ENCODE measurements around the gene SPEG.

The SPEG gene

DNA sequence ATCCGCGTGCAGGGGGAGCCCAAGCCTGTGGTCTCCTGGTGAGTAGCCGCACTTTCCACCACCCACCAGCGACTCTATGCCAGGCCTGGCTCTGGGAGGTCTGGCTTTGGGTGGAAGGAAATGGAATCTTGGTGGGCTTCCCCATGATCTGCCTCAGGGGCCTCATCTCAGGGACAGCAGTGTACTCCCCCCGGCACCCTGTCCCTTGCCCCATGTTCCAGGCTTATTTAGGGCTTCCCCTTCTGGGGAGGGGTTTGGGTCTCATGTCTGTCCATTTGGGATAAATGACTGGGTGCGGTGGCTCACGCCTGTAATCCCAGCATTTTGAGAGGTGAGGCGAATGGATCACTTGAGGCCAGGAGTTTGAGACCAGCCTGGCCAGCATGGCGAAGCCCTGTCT lies 27.7 kb downstream of the SPEG start:
- Histone ChIP-seq H3K4me3 (ENCODE audit: extremely low read depth, insufficient read depth, low read length, poor library complexity, severe bottlenecking) (no peak overlapping the region), H3K4me1 (ENCODE audit: control insufficient read depth, insufficient read depth, low read length, poor library complexity, severe bottlenecking) (peaks cover 52% of the 10 kb centered on the region), H3K9me3 (ENCODE audit: control insufficient read depth, low read length) (no peaks in the 10 kb centered on the region), H3K27ac (ENCODE audit: low read depth, low read length, severe bottlenecking) (no peak overlapping the region), H3K36me3 (ENCODE audit: control insufficient read depth, insufficient read depth, low read length) (peaks cover 36% of the 10 kb centered on the region)
- 80% methylated on average over 4 to 5 of the region's 9 CpGs for WGBS, 2 experiments (ENCODE audit: insufficient coverage in 2 of 2)

DNA sequence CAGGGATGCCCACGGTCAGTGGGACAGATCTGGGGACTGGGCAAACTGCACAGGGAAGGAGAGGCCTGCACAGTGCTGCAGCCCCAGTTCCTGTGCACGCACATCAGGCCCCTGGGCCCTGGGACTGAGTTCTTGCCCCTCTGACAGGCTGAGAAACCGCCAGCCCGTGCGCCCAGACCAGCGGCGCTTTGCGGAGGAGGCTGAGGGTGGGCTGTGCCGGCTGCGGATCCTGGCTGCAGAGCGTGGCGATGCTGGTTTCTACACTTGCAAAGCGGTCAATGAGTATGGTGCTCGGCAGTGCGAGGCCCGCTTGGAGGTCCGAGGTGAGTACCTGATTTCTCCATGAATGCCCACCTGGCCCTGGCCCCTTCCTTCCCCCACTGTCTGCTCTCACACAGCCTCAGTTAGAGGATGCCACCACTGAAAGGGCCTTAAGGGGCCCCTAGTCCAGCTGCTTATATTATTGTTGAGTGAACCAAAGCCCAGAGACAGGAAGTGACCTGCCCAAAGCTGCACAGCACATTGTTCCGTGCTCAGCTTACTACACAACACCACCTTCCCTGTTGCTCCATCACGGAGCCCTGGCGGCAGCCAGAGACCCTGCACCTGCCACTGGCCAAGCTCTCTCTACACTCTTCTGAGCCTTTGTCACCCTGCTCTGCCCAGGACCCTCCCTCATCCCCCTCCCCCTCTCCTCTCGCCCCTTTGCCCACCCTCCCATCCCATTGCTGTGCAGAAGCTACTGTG lies 29.8 kb downstream of the SPEG start:
- no peaks in the 10 kb centered on the region for H3K9me3 ChIP-seq (ENCODE audit: control insufficient read depth, low read length)
- H3K27ac ChIP-seq (ENCODE audit: low read depth, low read length, severe bottlenecking), result no peak overlapping the region
- no peak overlapping the region for H3K4me3 ChIP-seq (ENCODE audit: extremely low read depth, insufficient read depth, low read length, poor library complexity, severe bottlenecking)
- 94 to 96% methylated on average over 20 of the region's 21 CpGs for WGBS, 2 experiments (ENCODE audit: insufficient coverage in 2 of 2)
- H3K4me1 ChIP-seq (ENCODE audit: control insufficient read depth, insufficient read depth, low read length, poor library complexity, severe bottlenecking), result peaks cover 43% of the 10 kb centered on the region
- H3K36me3 ChIP-seq (ENCODE audit: control insufficient read depth, insufficient read depth, low read length), result peaks cover 42% of the 10 kb centered on the region

DNA sequence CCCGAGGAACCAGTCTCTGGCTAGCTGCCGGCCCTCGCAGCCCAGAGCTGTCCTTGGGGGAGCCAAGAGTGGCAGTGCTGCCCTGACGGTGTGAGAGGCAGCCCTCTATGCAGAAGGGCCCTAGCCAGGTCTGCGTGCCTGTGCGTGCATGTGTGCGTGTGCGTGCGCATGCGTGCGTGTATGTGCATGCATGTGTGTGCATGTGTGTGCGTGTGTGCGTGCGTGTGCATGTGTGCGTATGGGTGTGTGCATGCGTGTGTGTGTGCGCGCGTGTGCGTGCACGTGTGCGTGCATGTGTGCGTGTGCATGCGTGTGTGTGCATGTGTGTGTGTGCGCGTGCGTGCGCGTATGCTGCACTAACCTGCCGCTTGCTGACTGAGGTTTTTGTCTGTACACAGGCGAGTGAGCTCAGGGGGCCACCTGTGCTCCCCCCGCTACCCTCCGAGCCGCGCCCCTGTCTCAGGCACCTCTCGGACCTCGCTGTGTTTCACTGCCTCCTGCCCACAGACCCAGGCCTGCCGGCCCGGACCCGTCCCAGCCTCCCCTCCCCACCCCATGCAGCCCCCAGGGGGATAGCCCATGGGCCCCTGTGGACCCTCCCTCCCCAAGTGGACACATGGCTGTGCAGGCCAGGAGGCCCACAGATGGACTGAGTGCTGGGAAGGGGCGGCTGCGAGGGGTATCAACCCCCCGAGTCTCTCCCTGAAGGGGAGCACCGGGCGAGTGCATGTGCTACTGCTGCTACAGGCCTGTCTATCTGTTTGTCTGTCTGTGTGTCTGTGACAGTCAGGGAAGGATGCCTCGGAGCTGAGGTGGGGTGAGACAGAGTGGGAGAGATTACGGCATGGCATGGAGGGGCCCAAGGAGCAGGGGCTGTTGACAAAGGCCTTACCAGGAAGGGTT lies 31.3 kb downstream of the SPEG start:
- H3K27ac ChIP-seq (ENCODE audit: low read depth, low read length, severe bottlenecking), result no peak overlapping the region

DNA sequence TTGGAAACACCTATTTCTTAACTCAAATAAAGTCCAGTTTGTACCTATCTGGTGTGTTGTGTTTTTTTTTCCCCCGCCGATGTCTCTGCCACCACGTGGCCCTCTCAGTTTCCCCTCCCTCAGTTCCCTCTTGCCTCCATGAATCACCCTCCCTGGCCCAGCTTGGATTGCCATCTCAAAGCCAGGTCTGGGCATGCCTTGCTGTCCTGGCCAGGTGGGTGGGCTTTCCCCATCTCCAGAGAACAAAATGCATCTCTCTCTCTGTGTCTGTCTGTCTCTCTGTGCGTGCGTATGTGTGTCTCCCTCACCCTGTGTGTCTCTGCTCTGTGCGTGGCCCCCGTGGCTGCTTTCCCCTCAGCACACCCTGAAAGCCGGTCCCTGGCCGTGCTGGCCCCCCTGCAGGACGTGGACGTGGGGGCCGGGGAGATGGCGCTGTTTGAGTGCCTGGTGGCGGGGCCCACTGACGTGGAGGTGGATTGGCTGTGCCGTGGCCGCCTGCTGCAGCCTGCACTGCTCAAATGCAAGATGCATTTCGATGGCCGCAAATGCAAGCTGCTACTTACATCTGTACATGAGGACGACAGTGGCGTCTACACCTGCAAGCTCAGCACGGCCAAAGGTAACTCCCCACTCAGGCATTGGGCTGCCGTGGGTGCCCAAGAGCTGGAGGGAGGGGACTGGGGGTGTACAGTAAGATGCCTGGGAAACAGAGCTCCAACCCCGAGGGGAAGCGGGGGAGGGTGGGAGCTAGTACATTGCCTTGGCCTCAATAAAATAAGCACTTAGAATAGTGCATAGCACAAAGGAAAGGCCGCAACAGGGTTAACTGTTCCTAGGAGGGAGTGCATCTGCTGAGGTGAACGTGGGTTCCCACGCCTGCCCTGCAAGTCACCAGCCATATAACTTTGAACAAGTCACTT lies 32.4 kb downstream of the SPEG start:
- H3K4me1 ChIP-seq (ENCODE audit: control insufficient read depth, insufficient read depth, low read length, poor library complexity, severe bottlenecking), result peaks cover 22% of the 10 kb centered on the region
- no peak overlapping the region for H3K4me3 ChIP-seq (ENCODE audit: extremely low read depth, insufficient read depth, low read length, poor library complexity, severe bottlenecking)
- peaks cover 38% of the 10 kb centered on the region for H3K36me3 ChIP-seq (ENCODE audit: control insufficient read depth, insufficient read depth, low read length)
- H3K9me3 ChIP-seq (ENCODE audit: control insufficient read depth, low read length), result no peaks in the 10 kb centered on the region
- H3K27ac ChIP-seq (ENCODE audit: low read depth, low read length, severe bottlenecking), result no peak overlapping the region
- 91 to 95% methylated on average over 26 to 27 of the region's 28 CpGs for WGBS, 2 experiments (ENCODE audit: insufficient coverage in 2 of 2)

More for the DNA sequence above, 31.3 kb downstream of the SPEG start:
- peaks cover 32% of the 10 kb centered on the region for H3K4me1 ChIP-seq (ENCODE audit: control insufficient read depth, insufficient read depth, low read length, poor library complexity, severe bottlenecking)
- peaks cover 42% of the 10 kb centered on the region for H3K36me3 ChIP-seq (ENCODE audit: control insufficient read depth, insufficient read depth, low read length)
- WGBS, 2 experiments (ENCODE audit: insufficient coverage in 2 of 2), result 92 to 94% methylated on average over 42 to 47 of the region's 47 CpGs
- no peak overlapping the region for H3K4me3 ChIP-seq (ENCODE audit: extremely low read depth, insufficient read depth, low read length, poor library complexity, severe bottlenecking)
- no peaks in the 10 kb centered on the region for H3K9me3 ChIP-seq (ENCODE audit: control insufficient read depth, low read length)

DNA sequence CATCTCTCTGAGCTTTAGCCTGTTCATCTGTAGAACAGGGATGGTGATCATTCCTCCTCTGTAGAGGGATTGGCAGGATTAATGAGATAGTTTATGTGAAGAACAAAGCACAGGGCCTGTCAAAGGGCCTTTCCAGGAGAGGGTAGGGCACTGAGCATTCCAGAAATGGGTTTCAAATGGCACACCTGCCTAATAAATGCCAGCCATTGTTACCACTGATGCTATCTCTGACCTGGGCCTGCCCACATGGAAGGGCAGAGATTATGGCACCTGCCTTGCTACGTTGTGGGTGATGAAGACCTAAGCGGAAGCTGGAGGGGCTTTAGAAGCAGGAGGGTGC lies 33.1 kb downstream of the SPEG start:
- Histone ChIP-seq H3K36me3 (ENCODE audit: control insufficient read depth, insufficient read depth, low read length) (peaks cover 31% of the 10 kb centered on the region), H3K4me1 (ENCODE audit: control insufficient read depth, insufficient read depth, low read length, poor library complexity, severe bottlenecking) (peaks cover 22% of the 10 kb centered on the region), H3K27ac (ENCODE audit: low read depth, low read length, severe bottlenecking) (no peak overlapping the region), H3K9me3 (ENCODE audit: control insufficient read depth, low read length) (no peaks in the 10 kb centered on the region), H3K4me3 (ENCODE audit: extremely low read depth, insufficient read depth, low read length, poor library complexity, severe bottlenecking) (no peak overlapping the region)
- 100% methylated on average over 2 of the region's 2 CpGs for WGBS, 2 experiments (ENCODE audit: insufficient coverage in 2 of 2)

DNA sequence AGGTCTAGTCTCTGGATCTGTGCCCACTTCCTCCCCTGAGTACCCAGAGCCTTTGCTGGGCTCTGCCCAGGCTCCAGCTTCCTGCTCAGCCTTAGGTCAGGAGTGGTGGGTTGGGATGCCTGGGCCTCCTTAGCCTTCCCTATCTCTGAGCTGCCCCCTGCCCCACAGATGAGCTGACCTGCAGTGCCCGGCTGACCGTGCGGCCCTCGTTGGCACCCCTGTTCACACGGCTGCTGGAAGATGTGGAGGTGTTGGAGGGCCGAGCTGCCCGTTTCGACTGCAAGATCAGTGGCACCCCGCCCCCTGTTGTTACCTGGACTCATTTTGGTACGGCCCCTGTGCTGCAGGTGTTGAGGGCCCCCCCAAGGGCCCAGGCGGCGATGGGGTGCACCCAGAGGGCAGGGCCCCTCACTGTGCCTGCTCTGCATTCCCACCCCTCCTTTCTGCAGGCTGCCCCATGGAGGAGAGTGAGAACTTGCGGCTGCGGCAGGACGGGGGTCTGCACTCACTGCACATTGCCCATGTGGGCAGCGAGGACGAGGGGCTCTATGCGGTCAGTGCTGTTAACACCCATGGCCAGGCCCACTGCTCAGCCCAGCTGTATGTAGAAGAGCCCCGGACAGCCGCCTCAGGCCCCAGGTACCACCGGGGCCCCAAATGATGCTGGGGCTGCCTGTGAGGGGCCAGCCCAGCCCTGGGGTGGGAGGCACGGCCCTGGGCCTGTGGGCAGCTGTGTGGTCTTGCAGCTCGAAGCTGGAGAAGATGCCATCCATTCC lies 34.0 kb downstream of the SPEG start:
- no peak overlapping the region for H3K27ac ChIP-seq (ENCODE audit: low read depth, low read length, severe bottlenecking)
- WGBS, 2 experiments (ENCODE audit: insufficient coverage in 2 of 2), result 98 to 99% methylated on average over 13 to 23 of the region's 23 CpGs
- no peaks in the 10 kb centered on the region for H3K9me3 ChIP-seq (ENCODE audit: control insufficient read depth, low read length)
- peaks cover 22% of the 10 kb centered on the region for H3K4me1 ChIP-seq (ENCODE audit: control insufficient read depth, insufficient read depth, low read length, poor library complexity, severe bottlenecking)
- H3K36me3 ChIP-seq (ENCODE audit: control insufficient read depth, insufficient read depth, low read length), result peaks cover 28% of the 10 kb centered on the region
- no peak overlapping the region for H3K4me3 ChIP-seq (ENCODE audit: extremely low read depth, insufficient read depth, low read length, poor library complexity, severe bottlenecking)

DNA sequence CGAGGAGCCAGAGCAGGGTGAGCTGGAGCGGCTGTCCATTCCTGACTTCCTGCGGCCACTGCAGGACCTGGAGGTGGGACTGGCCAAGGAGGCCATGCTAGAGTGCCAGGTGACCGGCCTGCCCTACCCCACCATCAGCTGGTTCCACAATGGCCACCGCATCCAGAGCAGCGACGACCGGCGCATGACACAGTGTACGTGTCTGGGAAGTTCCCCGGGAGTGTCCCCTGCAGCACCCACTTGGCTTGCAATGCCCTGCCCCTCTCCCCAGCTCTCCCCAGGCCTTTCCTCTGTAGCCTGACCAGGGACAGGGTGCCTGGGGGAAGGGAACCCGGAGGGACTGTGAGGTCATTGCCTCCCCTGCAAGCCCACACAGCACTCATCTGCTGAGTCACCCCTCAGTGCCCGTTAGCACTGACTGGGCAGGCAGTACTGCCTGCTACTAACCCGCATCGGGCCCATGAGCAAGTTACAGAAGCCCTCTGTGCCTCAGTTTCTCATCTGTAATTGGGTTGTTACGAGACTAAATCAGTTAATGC lies 34.6 kb downstream of the SPEG start:
- H3K9me3 ChIP-seq (ENCODE audit: control insufficient read depth, low read length), result no peaks in the 10 kb centered on the region
- peaks cover 24% of the 10 kb centered on the region for H3K36me3 ChIP-seq (ENCODE audit: control insufficient read depth, insufficient read depth, low read length)
- no peak overlapping the region for H3K27ac ChIP-seq (ENCODE audit: low read depth, low read length, severe bottlenecking)
- H3K4me1 ChIP-seq (ENCODE audit: control insufficient read depth, insufficient read depth, low read length, poor library complexity, severe bottlenecking), result peaks cover 22% of the 10 kb centered on the region
- no peak overlapping the region for H3K4me3 ChIP-seq (ENCODE audit: extremely low read depth, insufficient read depth, low read length, poor library complexity, severe bottlenecking)
- WGBS, 2 experiments (ENCODE audit: insufficient coverage in 2 of 2), result 88 to 93% methylated on average over 15 to 16 of the region's 16 CpGs

DNA sequence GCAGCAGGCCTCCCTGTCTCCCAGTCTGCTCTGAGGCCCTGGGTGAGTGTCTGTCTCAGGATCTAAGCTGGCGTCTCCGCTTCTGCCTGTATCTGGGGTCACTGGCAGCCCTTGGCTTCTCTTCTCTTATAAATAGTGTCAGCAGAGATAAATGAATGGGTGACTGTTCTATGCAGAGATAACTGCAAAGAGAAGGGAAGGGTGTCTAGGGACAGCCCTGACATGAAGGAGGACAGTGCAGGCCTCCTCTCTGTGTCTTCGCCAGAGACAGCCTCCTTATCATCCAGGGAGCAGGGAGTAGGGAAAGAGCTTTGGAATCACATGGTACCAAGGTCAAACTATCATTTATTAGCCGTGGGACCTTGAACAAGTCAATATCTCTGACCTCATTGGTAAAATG lies 35.8 kb downstream of the SPEG start:
- no peak overlapping the region for H3K27ac ChIP-seq (ENCODE audit: low read depth, low read length, severe bottlenecking)
- WGBS, 2 experiments (ENCODE audit: insufficient coverage in 2 of 2), result 100% methylated on average over 1 to 3 of the region's 4 CpGs
- no peak overlapping the region for H3K4me3 ChIP-seq (ENCODE audit: extremely low read depth, insufficient read depth, low read length, poor library complexity, severe bottlenecking)
- H3K4me1 ChIP-seq (ENCODE audit: control insufficient read depth, insufficient read depth, low read length, poor library complexity, severe bottlenecking), result peaks cover 25% of the 10 kb centered on the region
- peaks cover 21% of the 10 kb centered on the region for H3K36me3 ChIP-seq (ENCODE audit: control insufficient read depth, insufficient read depth, low read length)
- no peaks in the 10 kb centered on the region for H3K9me3 ChIP-seq (ENCODE audit: control insufficient read depth, low read length)

DNA sequence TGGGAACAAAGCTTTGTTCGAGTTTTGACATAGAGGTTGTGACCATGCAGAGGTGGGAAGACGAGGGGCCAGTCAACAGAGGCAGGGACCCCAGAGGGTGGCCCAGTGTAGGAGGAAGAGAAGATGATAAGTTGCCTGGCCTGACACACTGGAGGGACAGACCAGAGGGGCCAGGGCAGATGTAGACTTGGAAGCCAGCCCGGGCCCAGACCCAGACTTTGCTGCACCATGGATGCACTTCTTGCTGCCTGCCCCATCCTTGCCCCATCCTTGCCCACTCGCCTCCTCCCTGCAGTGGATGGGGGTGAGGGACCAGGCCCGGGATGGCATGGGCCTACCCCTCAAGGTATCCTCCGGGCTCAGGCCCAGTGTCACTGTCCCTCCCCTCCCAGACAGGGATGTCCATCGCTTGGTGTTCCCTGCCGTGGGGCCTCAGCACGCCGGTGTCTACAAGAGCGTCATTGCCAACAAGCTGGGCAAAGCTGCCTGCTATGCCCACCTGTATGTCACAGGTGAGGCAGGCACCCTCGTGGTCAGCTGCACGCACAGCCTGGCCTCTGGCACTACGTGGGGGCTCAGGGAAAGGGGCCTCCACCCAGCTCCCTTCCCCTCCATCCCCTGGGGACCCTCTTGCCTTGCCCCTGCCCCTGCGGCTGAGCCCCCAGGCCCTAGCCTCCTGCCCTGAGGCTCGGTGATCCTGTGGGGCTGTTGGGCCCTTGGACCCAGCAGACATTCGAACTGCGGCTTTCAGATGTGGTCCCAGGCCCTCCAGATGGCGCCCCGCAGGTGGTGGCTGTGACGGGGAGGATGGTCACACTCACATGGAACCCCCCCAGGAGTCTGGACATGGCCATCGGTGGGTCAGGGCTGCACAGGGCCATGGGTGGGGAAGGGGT lies 37.1 kb downstream of the SPEG start:
- WGBS, 2 experiments (ENCODE audit: insufficient coverage in 2 of 2), result 88 to 97% methylated on average over 13 to 22 of the region's 22 CpGs
- H3K4me1 ChIP-seq (ENCODE audit: control insufficient read depth, insufficient read depth, low read length, poor library complexity, severe bottlenecking), result peaks cover 28% of the 10 kb centered on the region
- H3K36me3 ChIP-seq (ENCODE audit: control insufficient read depth, insufficient read depth, low read length), result peaks cover 15% of the 10 kb centered on the region
- no peak overlapping the region for H3K4me3 ChIP-seq (ENCODE audit: extremely low read depth, insufficient read depth, low read length, poor library complexity, severe bottlenecking)
- no peak overlapping the region for H3K27ac ChIP-seq (ENCODE audit: low read depth, low read length, severe bottlenecking)
- no peaks in the 10 kb centered on the region for H3K9me3 ChIP-seq (ENCODE audit: control insufficient read depth, low read length)

Measured in mesodermal cell (in vitro differentiated cells).